HG03460 (cell line): ENCODE measurements around the gene LY6G5B.

Experiments used
- ATAC-seq: cut with Tn5 transposase; IDR thresholded peaks from one replicate; pipeline ENCODE4 v1.9.1; 2021; ENCODE audit not compliant: unreplicated experiment

Gene LY6G5B

GRCh38 chr6:31713991-31714684 lies 44.4 kb downstream of the LY6G5B start:
- ATAC-seq, result no peak

GRCh38 chr6:31715022-31715958 lies 45.5 kb downstream of the LY6G5B start, which contains the start of gene LY6G6D:
Gene LY6G6D (plus strand): TSS chr6:31715348. CDS start chr6:31715356, 8 bp downstream.
- no peak for ATAC-seq

GRCh38 chr6:31717499-31718222 lies 47.9 kb downstream of the LY6G5B start:
- ATAC-seq, result no peak

GRCh38 chr6:31718265-31718664 lies 48.5 kb downstream of the LY6G5B start:
- ATAC-seq, result no peak

- no peak for ATAC-seq
Observed at GRCh38 chr6:31719001-31719400, 49.2 kb downstream of the LY6G5B start.

- no peak for ATAC-seq
Observed at GRCh38 chr6:31720196-31720770, 50.5 kb downstream of the LY6G5B start.

GRCh38 chr6:31721351-31722020 lies 51.7 kb downstream of the LY6G5B start, which contains the start of gene LY6G6C:
Gene LY6G6C (minus strand): TSS chr6:31721746. CDS start chr6:31721679, 67 bp downstream.
- ATAC-seq, result no peak

- no peak for ATAC-seq
Observed at GRCh38 chr6:31722173-31722572, 52.4 kb downstream of the LY6G5B start.
